Lower leg skin (tissue), 4 donors: ENCODE data around the gene THUMPD2. TPM values are rescaled to one million over a fixed set of nuclear protein-coding genes. Genes with fewer than 3 reads are reported as not detected.
"Not testable (repeated sequence)": the region's sequence is repeated elsewhere in the genome, so short reads cannot be mapped to it uniquely, and the experiment has no call there.

ENCODE experiments used
- DNase-seq, 2 donors: peaks; one replicate each; pipeline ENCODE4 v3.0.0-alpha.2; 2019; ENCODE audit warnings: low spot score in 2 of 2
- H3K4me3 ChIP-seq: fragments of 200-600 bp; sonication (generic); 2 replicates; pipeline ENCODE4 v1.5.1; 2017; ENCODE audit warnings: mild to moderate bottlenecking, low read depth; ENCODE audit not compliant: poor library complexity, severe bottlenecking
- CTCF ChIP-seq, 3 donors: fragments of 450-650 bp; IDR thresholded peaks; one replicate each; pipeline ENCODE4 v1.5.1; 2016; ENCODE audit warnings: antibody characterized with exemption in 3 of 3, mild to moderate bottlenecking in 3 of 3, moderate library complexity in 2 of 3
- POLR2A ChIP-seq, 2 donors: fragments of 450-650 bp; IDR thresholded peaks; one replicate each; pipeline ENCODE4 v1.6.1; 2016 to 2017; ENCODE audit warnings: antibody characterized with exemption in 2 of 2, mild to moderate bottlenecking in 1 of 2, moderate library complexity in 1 of 2
- WGBS, 2 donors: methylation state at CpG; one replicate each; pipeline ENCODE4 v1.1.5; 2018; 5-methylcytosine and 5-hydroxymethylcytosine counted together
- intact Hi-C: fragments of 100-400 bp; cut with DNase I; formaldehyde crosslinking; loops from one replicate; pipeline ENCODE4 v1.15.0; 2023; ENCODE audit warnings: low total_unique reads
- total RNA-seq, 4 donors: library from RNA; depleted of rRNA; stranded (reverse); fragments of >200 nt; gene quantifications; one replicate each; pipeline ENCODE4 v1.1.0, GENCODE V29; 2016

THUMPD2 gene
- total RNA-seq, 4 donors from 2014 or later, result 11.1 to 18.0 (median 14.7) TPM

- 69 to 71% methylated on average over 5 of the region's 5 CpGs for WGBS, 2 donors
These were observed 48.8 kb downstream of the THUMPD2 start for GRCh38 chr2:39730276-39730675.

DNA sequence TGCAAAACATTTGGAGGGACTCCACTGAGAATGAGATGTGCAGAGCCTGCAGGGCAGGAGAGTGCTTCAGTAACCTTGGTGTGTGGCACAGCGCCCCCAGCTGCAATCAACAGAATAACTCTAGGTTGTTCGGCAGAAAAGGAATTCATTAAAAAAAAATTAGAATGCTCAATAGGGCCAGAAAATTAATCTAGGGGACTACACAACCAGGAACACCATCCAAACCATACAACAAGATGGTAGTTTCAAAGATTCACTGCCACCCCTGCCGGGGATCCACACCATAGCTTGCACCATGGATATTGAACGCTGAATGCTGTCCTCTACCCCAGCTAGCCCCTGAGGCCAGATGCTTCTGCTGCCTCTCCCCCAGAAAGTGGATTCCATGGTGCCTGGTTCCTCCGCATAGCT, 50.1 kb downstream of the THUMPD2 start:
- H3K4me3 ChIP-seq, result no peak overlapping the region
- TF ChIP-seq POLR2A (IDR thresholded peaks at IDR 0.05), result no peak
- no peak for TF ChIP-seq CTCF (IDR thresholded peaks at IDR 0.05)
- intact Hi-C loops, result no loop called here
- no peak for DNase-seq
- WGBS, 2 donors, result 44 to 50% methylated on average over 5 of the region's 5 CpGs

More at GRCh38 chr2:39730276-39730675, 48.8 kb downstream of the THUMPD2 start:
- intact Hi-C loops, result no loop called here
- no peak overlapping the region for H3K4me3 ChIP-seq
- no peak for DNase-seq
- TF ChIP-seq POLR2A (IDR thresholded peaks at IDR 0.05) (no peak), CTCF (IDR thresholded peaks at IDR 0.05) (no peak)

DNA sequence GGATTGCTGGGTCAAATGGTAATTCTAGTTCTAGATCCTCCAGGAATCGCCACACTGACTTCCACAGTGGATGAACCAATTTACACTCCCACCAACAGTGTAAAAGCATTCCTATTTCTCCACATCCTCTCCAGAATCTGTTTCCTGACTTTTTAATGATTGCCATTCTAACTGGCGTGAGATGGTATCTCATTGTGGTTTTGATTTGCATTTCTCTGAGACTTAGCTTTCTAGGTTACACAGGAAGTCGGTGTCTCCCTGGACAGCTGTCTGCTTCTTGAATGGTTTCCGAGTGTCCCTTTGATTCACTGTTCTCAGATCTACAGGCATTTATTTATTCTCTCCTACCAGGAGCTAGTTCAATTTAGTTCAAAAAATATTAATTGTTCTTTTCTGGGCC, 51.0 kb downstream of the THUMPD2 start:
- DNase-seq, intact Hi-C loops, H3K4me3 ChIP-seq: not testable (repeated sequence)
- 82% methylated on average over 4 of the region's 4 CpGs for WGBS, 2 donors

DNA sequence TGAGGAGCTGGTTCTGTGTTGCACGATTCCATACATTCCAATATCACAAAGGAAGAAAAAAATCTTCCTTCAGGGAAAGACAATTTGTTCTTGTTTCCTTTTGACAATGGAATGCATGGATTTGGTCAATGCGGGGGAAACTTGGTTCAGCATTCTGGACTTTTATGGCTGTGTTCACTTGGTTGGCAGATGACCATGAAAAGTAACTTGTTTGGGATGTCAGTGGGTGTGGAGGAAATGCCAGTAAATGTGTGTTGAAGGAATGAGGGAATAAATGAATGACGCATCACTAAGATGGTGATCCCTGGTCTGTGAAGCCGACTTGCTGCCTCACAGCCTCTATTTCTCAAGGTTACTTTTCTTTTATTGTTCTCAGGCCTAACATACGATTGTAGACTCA, 53.7 kb downstream of the THUMPD2 start:
- no peak for DNase-seq
- TF ChIP-seq CTCF (IDR thresholded peaks at IDR 0.05) (no peak), POLR2A (IDR thresholded peaks at IDR 0.05) (no peak)
- 74 to 77% methylated on average over 5 of the region's 5 CpGs for WGBS, 2 donors
- intact Hi-C loops, result no loop called here
- no peak overlapping the region for H3K4me3 ChIP-seq

DNA sequence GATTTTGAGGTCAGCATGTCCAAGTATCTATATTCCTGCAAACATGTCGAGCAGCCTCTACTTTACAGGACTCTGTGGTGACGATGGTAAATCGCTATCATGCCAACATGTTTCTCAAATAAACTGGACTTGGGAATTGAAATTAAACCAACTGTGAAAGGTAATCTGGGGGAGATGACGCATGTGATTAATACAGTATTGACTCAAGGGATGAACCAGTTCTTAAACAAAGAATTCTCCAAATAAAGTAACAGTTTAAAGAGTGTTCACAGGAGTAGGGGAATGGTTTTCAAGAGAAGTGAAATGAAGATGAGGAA, 54.3 kb downstream of the THUMPD2 start:
- no peak overlapping the region for H3K4me3 ChIP-seq
- intact Hi-C loops, result no loop called here
- no peak for DNase-seq
- WGBS, 2 donors, result 88% methylated on average over 4 of the region's 4 CpGs
- no peak for TF ChIP-seq CTCF (IDR thresholded peaks at IDR 0.05)

GRCh38 chr2:39723946-39724827, 54.9 kb downstream of the THUMPD2 start:
- intact Hi-C loops, result no loop called here

More at GRCh38 chr2:39723946-39724827, 54.9 kb downstream of the THUMPD2 start:
- WGBS, 2 donors, result 61 to 63% methylated on average over 9 of the region's 9 CpGs
- DNase-seq, result no peak
- H3K4me3 ChIP-seq, result no peak overlapping the region
- no peak for TF ChIP-seq POLR2A (IDR thresholded peaks at IDR 0.05)
- no peak for TF ChIP-seq CTCF (IDR thresholded peaks at IDR 0.05)
